CD14-positive monocyte (primary cell): Measurements from ENCODE around the gene RIMBP2. TPM values are rescaled to one million over a fixed set of nuclear protein-coding genes. Genes with fewer than 3 reads are reported as not detected.

Source experiments
- DNase-seq, 3 donors: peaks; one replicate each; pipeline ENCODE4 v3.0.0-alpha.2; 2011 to 2022
- H2AFZ ChIP-seq: 2 replicates; pipeline ENCODE4 v1.6.0; 2012; ENCODE audit warnings: mild to moderate bottlenecking, low read depth, low read length, inconsistent platforms; ENCODE audit not compliant: insufficient read depth, poor library complexity, severe bottlenecking
- H3K27ac ChIP-seq, 2 donors: 1 replicate in 1 of 2; 2 replicates in 1 of 2; pipeline ENCODE4 v1.5.1; 2012 to 2013; ENCODE audit warnings: low read length in 2 of 2, control low read depth in 1 of 2, inconsistent platforms in 1 of 2, low read depth in 1 of 2, mild to moderate bottlenecking in 1 of 2
- H3K27me3 ChIP-seq, 2 donors: one replicate each; pipeline versions ENCODE4 v1.6.0 to v1.6.1; 2011 to 2013; ENCODE audit warnings: low read length in 2 of 2; ENCODE audit not compliant: control insufficient read depth in 2 of 2, insufficient read depth in 2 of 2
- H3K36me3 ChIP-seq, 2 donors: replicated peaks in 1 of 2; 1 replicate in 1 of 2; 2 replicates in 1 of 2; pipeline versions ENCODE4 v1.5.1 to v1.6.1; 2012 to 2013; ENCODE audit warnings: low read length in 2 of 2, control low read depth in 1 of 2, inconsistent platforms in 1 of 2, mild to moderate bottlenecking in 1 of 2; ENCODE audit not compliant: insufficient read depth in 2 of 2, control insufficient read depth in 1 of 2
- H3K4me1 ChIP-seq, 2 donors: 1 replicate in 1 of 2; 2 replicates in 1 of 2; pipeline versions ENCODE4 v1.5.1 to v1.6.1; 2012 to 2013; ENCODE audit warnings: low read length in 2 of 2, control low read depth in 1 of 2, inconsistent platforms in 1 of 2, mild to moderate bottlenecking in 1 of 2, moderate library complexity in 1 of 2; ENCODE audit not compliant: insufficient read depth in 2 of 2, control insufficient read depth in 1 of 2
- H3K4me2 ChIP-seq: replicated peaks from 2 replicates; pipeline ENCODE3; 2012; ENCODE audit warnings: low read length, moderate library complexity, mild to moderate bottlenecking; ENCODE audit not compliant: poor library complexity, severe bottlenecking; ENCODE audit errors: extremely low read depth
- H3K4me3 ChIP-seq, 3 experiments: fragments of 200-600 bp in 1 of 3; sonication (generic) in 1 of 3; replicated peaks in 1 of 3; 1 replicate in 2 of 3; 2 replicates in 1 of 3; pipeline ENCODE4 v1.5.1; 2011 to 2013; ENCODE audit warnings: low read length in 3 of 3, mild to moderate bottlenecking in 3 of 3, control low read depth in 2 of 3, low read depth in 2 of 3, inconsistent platforms in 1 of 3, moderate library complexity in 1 of 3
- H3K79me2 ChIP-seq: 2 replicates; pipeline ENCODE4 v1.6.0; 2012; ENCODE audit warnings: mild to moderate bottlenecking, control low read depth, inconsistent platforms, low read length, moderate library complexity; ENCODE audit not compliant: insufficient read depth
- H3K9ac ChIP-seq: 2 replicates; pipeline ENCODE4 v1.6.0; 2017; ENCODE audit warnings: low read length, mild to moderate bottlenecking; ENCODE audit not compliant: insufficient read depth, poor library complexity, severe bottlenecking
- H3K9me3 ChIP-seq, 2 donors: replicated peaks in 1 of 2; 1 replicate in 1 of 2; 2 replicates in 1 of 2; pipeline versions ENCODE4 v1.5.1 to v1.6.1; 2012 to 2013; ENCODE audit warnings: low read length in 2 of 2, control low read depth in 1 of 2; ENCODE audit not compliant: control insufficient read depth in 1 of 2, insufficient read depth in 1 of 2
- H4K20me1 ChIP-seq: 2 replicates; pipeline ENCODE4 v1.6.0; 2012; ENCODE audit warnings: mild to moderate bottlenecking, low read length, control low read depth, moderate library complexity; ENCODE audit not compliant: insufficient read depth
- H3K27ac Mint-ChIP-seq, 7 donors: one replicate each; pipeline ENCODE4 v1.8.0; 2020; ENCODE audit warnings: mild to moderate bottlenecking in 7 of 7, mixed read lengths in 7 of 7, moderate library complexity in 6 of 7, inconsistent platforms in 2 of 7
- H3K27me3 Mint-ChIP-seq, 3 donors: one replicate each; pipeline ENCODE4 v1.8.0; 2021 to 2022; ENCODE audit warnings: low read depth in 3 of 3, mild to moderate bottlenecking in 3 of 3, mixed read lengths in 3 of 3, moderate library complexity in 3 of 3, inconsistent platforms in 1 of 3
- H3K36me3 Mint-ChIP-seq, 2 donors: one replicate each; pipeline ENCODE4 v1.8.0; 2020; ENCODE audit warnings: mixed read lengths in 2 of 2, inconsistent platforms in 1 of 2, mild to moderate bottlenecking in 1 of 2
- H3K4me1 Mint-ChIP-seq: one replicate; pipeline ENCODE4 v1.8.0; 2020; ENCODE audit warnings: mild to moderate bottlenecking, mixed read lengths
- H3K4me3 Mint-ChIP-seq, 2 donors: one replicate each; pipeline ENCODE4 v1.8.0; 2020; ENCODE audit warnings: mild to moderate bottlenecking in 2 of 2, mixed read lengths in 2 of 2, moderate library complexity in 1 of 2
- H3K9me3 Mint-ChIP-seq, 7 donors: one replicate each; pipeline ENCODE4 v1.8.0; 2020 to 2022; ENCODE audit warnings: mixed read lengths in 7 of 7, mild to moderate bottlenecking in 6 of 7, moderate library complexity in 6 of 7, inconsistent platforms in 2 of 7
- WGBS: methylation state at CpG from one replicate; pipeline ENCODE4 v1.1.5; 2013; ENCODE audit warnings: missing lambda C conversion rate; ENCODE audit not compliant: insufficient coverage; 5-methylcytosine and 5-hydroxymethylcytosine counted together
- intact Hi-C, 2 donors: fragments of 100-400 bp; cut with micrococcal nuclease; formaldehyde crosslinking; loops; one replicate each; pipeline versions ENCODE4 v1.15.0 to v1.15.1; 2023
- polyA plus RNA-seq, 3 donors: library from polyadenylated mRNA; depleted of rRNA in 1 of 3; unstranded in 2 of 3; stranded (reverse) in 1 of 3; fragments of 300-500 nt in 2 of 3; fragments of >200 nt in 1 of 3; fragmentation: Illumina TruSeq in 2 of 3; gene quantifications; 1 replicate in 2 of 3; 2 replicates in 1 of 3; pipeline ENCODE4 v1.2.3, GENCODE V29; 2012 to 2021
- TF ChIP-seq, protein P1 (sequence below): fragments of 200-600 bp; IDR thresholded peaks from one replicate; pipeline ENCODE4 v1.8.0; 2022; ENCODE audit warnings: antibody characterized with exemption, mild to moderate bottlenecking

Gene RIMBP2
- polyA plus RNA-seq, 3 donors = not detected

DNA sequence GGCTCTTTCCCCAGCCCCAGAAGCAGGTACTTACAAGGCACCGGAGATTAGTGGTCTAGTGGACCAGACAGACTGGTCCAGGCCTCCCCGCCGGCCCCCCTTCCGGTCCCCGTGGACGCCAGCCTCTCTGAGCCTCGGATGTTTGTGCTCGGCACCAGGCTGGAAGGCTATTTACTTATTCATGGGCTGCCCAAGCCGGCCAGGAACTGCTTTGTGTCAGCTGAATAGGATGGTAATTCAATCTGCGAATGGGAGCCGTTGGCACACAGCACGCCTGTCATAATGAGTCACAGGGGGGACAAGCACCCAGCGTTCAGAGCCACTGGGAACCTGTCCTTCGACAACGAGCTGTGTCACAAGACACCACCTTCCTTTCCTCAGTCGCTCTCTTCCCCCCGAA is 82.3 kb downstream of the RIMBP2 start:
- 8% methylated on average over 12 of the region's 17 CpGs for WGBS
- TF ChIP-seq, protein P1, sequence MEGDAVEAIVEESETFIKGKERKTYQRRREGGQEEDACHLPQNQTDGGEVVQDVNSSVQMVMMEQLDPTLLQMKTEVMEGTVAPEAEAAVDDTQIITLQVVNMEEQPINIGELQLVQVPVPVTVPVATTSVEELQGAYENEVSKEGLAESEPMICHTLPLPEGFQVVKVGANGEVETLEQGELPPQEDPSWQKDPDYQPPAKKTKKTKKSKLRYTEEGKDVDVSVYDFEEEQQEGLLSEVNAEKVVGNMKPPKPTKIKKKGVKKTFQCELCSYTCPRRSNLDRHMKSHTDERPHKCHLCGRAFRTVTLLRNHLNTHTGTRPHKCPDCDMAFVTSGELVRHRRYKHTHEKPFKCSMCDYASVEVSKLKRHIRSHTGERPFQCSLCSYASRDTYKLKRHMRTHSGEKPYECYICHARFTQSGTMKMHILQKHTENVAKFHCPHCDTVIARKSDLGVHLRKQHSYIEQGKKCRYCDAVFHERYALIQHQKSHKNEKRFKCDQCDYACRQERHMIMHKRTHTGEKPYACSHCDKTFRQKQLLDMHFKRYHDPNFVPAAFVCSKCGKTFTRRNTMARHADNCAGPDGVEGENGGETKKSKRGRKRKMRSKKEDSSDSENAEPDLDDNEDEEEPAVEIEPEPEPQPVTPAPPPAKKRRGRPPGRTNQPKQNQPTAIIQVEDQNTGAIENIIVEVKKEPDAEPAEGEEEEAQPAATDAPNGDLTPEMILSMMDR = no peak
- Mint-ChIP-seq H3K4me3 (no peak overlapping the region), H3K4me1 (no peaks in the 10 kb centered on the region), H3K27ac (no peak overlapping the region), H3K9me3 (peaks cover 0 to 3% (median 1%) of the 10 kb centered on the region in 7 donors), H3K36me3 (no peaks in the 10 kb centered on the region), H3K27me3 (peaks cover 9 to 26% (median 18%) of the 10 kb centered on the region in 3 donors)
- H3K36me3 ChIP-seq = no peaks in the 10 kb centered on the region
- intact Hi-C loops = no loop called here
- H3K27ac ChIP-seq = no peak overlapping the region
- H3K4me3 ChIP-seq = no peak overlapping the region
- no peaks in the 10 kb centered on the region for H3K79me2 ChIP-seq
- no peak overlapping the region for H3K9ac ChIP-seq
- no peak overlapping the region for H3K4me2 ChIP-seq
- H4K20me1 ChIP-seq = no peaks in the 10 kb centered on the region
- peaks cover 0 to 2% of the 10 kb centered on the region in 2 donors for H3K27me3 ChIP-seq
- H3K9me3 ChIP-seq = no peaks in the 10 kb centered on the region
- DNase-seq = no peak
- H2AFZ ChIP-seq = no peak overlapping the region
- H3K4me1 ChIP-seq = no peaks in the 10 kb centered on the region

DNA sequence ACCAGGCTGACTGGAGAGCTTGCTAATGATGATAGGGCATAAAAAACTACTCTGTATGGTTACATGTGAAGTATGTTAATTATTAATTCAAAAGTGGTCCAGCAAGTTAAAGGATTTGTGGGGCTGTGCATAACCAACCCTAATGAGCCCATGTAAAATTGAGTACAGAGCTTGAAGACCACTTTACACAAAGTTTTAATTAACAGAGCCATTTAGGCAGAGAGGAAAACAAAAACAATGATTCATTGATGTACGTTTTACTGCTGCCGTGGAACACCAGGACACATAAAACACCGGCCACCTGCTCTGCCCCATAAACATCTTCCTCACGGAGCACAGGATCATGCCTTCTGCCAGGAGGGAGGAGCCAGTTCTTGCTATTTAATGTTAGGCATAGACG is 83.5 kb downstream of the RIMBP2 start:
- Histone ChIP-seq H3K27me3 (peaks cover 0 to 2% of the 10 kb centered on the region in 2 donors), H3K27ac (no peak overlapping the region), H3K4me1 (no peaks in the 10 kb centered on the region), H2AFZ (no peak overlapping the region), H4K20me1 (no peaks in the 10 kb centered on the region), H3K9me3 (peaks cover 0 to 1% of the 10 kb centered on the region in 2 donors), H3K79me2 (no peaks in the 10 kb centered on the region), H3K36me3 (no peaks in the 10 kb centered on the region), H3K4me2 (no peak overlapping the region), H3K9ac (no peak overlapping the region), H3K4me3 (no peak overlapping the region)
- H3K27ac Mint-ChIP-seq = no peak overlapping the region
- no CpG with 5 or more reads among the region's 5 CpGs for WGBS
- TF ChIP-seq, protein P1 = no peak
- H3K27me3 Mint-ChIP-seq = peaks cover 8 to 25% (median 18%) of the 10 kb centered on the region in 3 donors
- intact Hi-C loops = no loop called here
- H3K4me1 Mint-ChIP-seq = no peaks in the 10 kb centered on the region
- no peak overlapping the region for H3K4me3 Mint-ChIP-seq
- H3K36me3 Mint-ChIP-seq = no peaks in the 10 kb centered on the region
- peaks cover 0 to 5% (median 1%) of the 10 kb centered on the region in 7 donors for H3K9me3 Mint-ChIP-seq
- DNase-seq = no peak
